Fibroblast of upper back skin (primary cell): ENCODE measurements around the gene PYCARD.
"Not testable (repeated sequence)": the region's sequence is repeated elsewhere in the genome, so short reads cannot be mapped to it uniquely, and the experiment has no call there.

Source experiments
- DNase-seq: peaks from one replicate; pipeline ENCODE4 v3.0.0-alpha.2; 2013

Gene PYCARD

GRCh38 chr16:31214708-31215286 lies 12.2 kb upstream of the PYCARD start:
- no peak for DNase-seq

GRCh38 chr16:31213877-31214707 lies 11.5 kb upstream of the PYCARD start, which contains the start of gene TRIM72:
Gene TRIM72 (plus strand): TSS chr16:31214119. CDS start chr16:31214739, 620 bp downstream.
- no peak for DNase-seq

GRCh38 chr16:31213342-31213741 lies 10.8 kb upstream of the PYCARD start:
- DNase-seq, result no peak

GRCh38 chr16:31206776-31207175 lies 4.2 kb upstream of the PYCARD start:
- DNase-seq, result no peak

GRCh38 chr16:31204871-31205666 lies 2.5 kb upstream of the PYCARD start:
- DNase-seq, result no peak

- DNase-seq, result no peak
Observed at GRCh38 chr16:31201582-31202413, 762 bp downstream of the PYCARD start.

- DNase-seq, result no peak
Observed at GRCh38 chr16:31200821-31201568, 1.6 kb downstream of the PYCARD start.

- not testable (repeated sequence) for DNase-seq
Observed at GRCh38 chr16:31200111-31200510, 2.4 kb downstream of the PYCARD start.

GRCh38 chr16:31199430-31200041 lies 3.0 kb downstream of the PYCARD start:
- DNase-seq, result no peak

GRCh38 chr16:31198207-31198882 lies 4.2 kb downstream of the PYCARD start:
- no peak for DNase-seq

- no peak for DNase-seq
Observed at GRCh38 chr16:31196324-31197088, 6.1 kb downstream of the PYCARD start.

- DNase-seq, result not testable (repeated sequence)
Observed at GRCh38 chr16:31195861-31196260, 6.7 kb downstream of the PYCARD start.

- DNase-seq, result no peak
Observed at GRCh38 chr16:31194898-31195297, 7.7 kb downstream of the PYCARD start.

- no peak for DNase-seq
Observed at GRCh38 chr16:31193874-31194273, 8.7 kb downstream of the PYCARD start.

GRCh38 chr16:31192856-31193642 lies 9.5 kb downstream of the PYCARD start:
- no peak for DNase-seq

GRCh38 chr16:31191697-31192428 lies 10.7 kb downstream of the PYCARD start:
- DNase-seq, result no peak

GRCh38 chr16:31190818-31191444 lies 11.6 kb downstream of the PYCARD start:
- DNase-seq, result no peak

- no peak for DNase-seq
Observed at GRCh38 chr16:31190061-31190460, 12.5 kb downstream of the PYCARD start.
